Natural killer cell treated with Interleukin-12 subunit alpha and Interleukin-12 subunit beta and Interleukin-15 and Interleukin-18, amount 100 ng/mL, for 72 hours (primary cell): ENCODE measurements around the gene C19orf25. TPM values are rescaled to one million over a fixed set of nuclear protein-coding genes. Genes with fewer than 3 reads are reported as not detected.
A peak's percentile ranks its signal among the peaks of the same experiment; 100 is the strongest.
"Not testable (repeated sequence)": the region's sequence is repeated elsewhere in the genome, so short reads cannot be mapped to it uniquely, and the experiment has no call there.

Experiments used
- ATAC-seq, 2 donors: fragments of 150-1000 bp; cut with Tn5 transposase in 1 of 2; sonication (Bioruptor Pico), chemical (Tn5 transposase) in 1 of 2; 2 replicates each; pipeline ENCODE4 v1.10.0; 2021
- DNase-seq: peaks from one replicate; pipeline ENCODE4 v3.0.0; 2022; ENCODE audit warnings: low spot score
- H3K27ac Mint-ChIP-seq, 2 donors: 1 replicate in 1 of 2; 2 replicates in 1 of 2; pipeline ENCODE4 v1.8.0; 2022; ENCODE audit warnings: mixed read lengths in 2 of 2, mild to moderate bottlenecking in 1 of 2, moderate library complexity in 1 of 2
- H3K27me3 Mint-ChIP-seq, 2 donors: 1 replicate in 1 of 2; 2 replicates in 1 of 2; pipeline ENCODE4 v1.8.0; 2022; ENCODE audit warnings: mixed read lengths in 2 of 2
- H3K36me3 Mint-ChIP-seq: one replicate; pipeline ENCODE4 v1.8.0; 2022; ENCODE audit warnings: mixed read lengths
- H3K4me1 Mint-ChIP-seq, 2 donors: 1 replicate in 1 of 2; 2 replicates in 1 of 2; pipeline ENCODE4 v1.8.0; 2022; ENCODE audit warnings: low read depth in 2 of 2, mixed read lengths in 2 of 2, mild to moderate bottlenecking in 1 of 2
- H3K4me3 Mint-ChIP-seq: one replicate; pipeline ENCODE4 v1.8.0; 2022; ENCODE audit warnings: mixed read lengths
- H3K9me3 Mint-ChIP-seq: 2 replicates; pipeline ENCODE4 v1.8.0; 2022; ENCODE audit warnings: mixed read lengths
- total RNA-seq, 2 donors: library from RNA; stranded (reverse); gene quantifications; one replicate each; pipeline ENCODE4 v1.2.3, GENCODE V29; 2022

Gene C19orf25
- total RNA-seq, 2 donors from 2014 or later, result 45.1 to 58.4 TPM

- H3K4me1 Mint-ChIP-seq, result peaks cover 10 to 25% of the 10 kb centered on the region in 2 donors
- not testable (repeated sequence) for H3K9me3 Mint-ChIP-seq, H3K36me3 Mint-ChIP-seq, ATAC-seq, DNase-seq, H3K27me3 Mint-ChIP-seq
- peak overlapping the region; percentile 95 to 98 for H3K27ac Mint-ChIP-seq
- H3K4me3 Mint-ChIP-seq, result peak overlapping the region; percentile 91
Observed at GRCh38 chr19:1439525-1440417, 39.2 kb downstream of the C19orf25 start.

GRCh38 chr19:1438933-1439354 is 40.1 kb downstream of the C19orf25 start:
- no peak for DNase-seq
- no peak for ATAC-seq
- Mint-ChIP-seq H3K27me3 (no peaks in the 10 kb centered on the region), H3K9me3 (no peaks in the 10 kb centered on the region), H3K36me3 (no peaks in the 10 kb centered on the region), H3K4me3 (peak overlapping the region; percentile 91), H3K4me1 (peaks cover 8 to 22% of the 10 kb centered on the region in 2 donors), H3K27ac (peak overlapping the region; percentile 95 to 98)

GRCh38 chr19:1438035-1438932 is 40.7 kb downstream of the C19orf25 start, which contains the start of gene RPS15:
Gene RPS15 (plus strand): TSS chr19:1438396. CDS start chr19:1438426, 30 bp downstream.
- Mint-ChIP-seq H3K9me3 (no peaks in the 10 kb centered on the region), H3K4me1 (peaks cover 8 to 22% of the 10 kb centered on the region in 2 donors), H3K4me3 (peak within 1 kb of the TSS; percentile 91), H3K36me3 (no peaks in the 10 kb centered on the region), H3K27me3 (no peaks in the 10 kb centered on the region), H3K27ac (peak within 1 kb of the TSS; percentile 95 to 98)
- ATAC-seq (peak; percentile 92 to 94), DNase-seq (peak; percentile 96)

GRCh38 chr19:1437609-1438008 is 41.4 kb downstream of the C19orf25 start:
- no peak for DNase-seq
- Mint-ChIP-seq H3K36me3 (no peaks in the 10 kb centered on the region), H3K27ac (peak overlapping the region; percentile 95 to 98), H3K27me3 (no peaks in the 10 kb centered on the region), H3K4me3 (peak overlapping the region; percentile 91), H3K9me3 (no peaks in the 10 kb centered on the region), H3K4me1 (peaks cover 8 to 22% of the 10 kb centered on the region in 2 donors)
- ATAC-seq, result no peak

GRCh38 chr19:1435378-1435989 is 43.5 kb downstream of the C19orf25 start:
- Mint-ChIP-seq H3K36me3 (no peaks in the 10 kb centered on the region), H3K9me3 (no peaks in the 10 kb centered on the region), H3K4me1 (peaks cover 0 to 14% of the 10 kb centered on the region in 2 donors), H3K4me3 (no peak overlapping the region), H3K27me3 (no peaks in the 10 kb centered on the region), H3K27ac (no peak overlapping the region)
- no peak for DNase-seq
- no peak for ATAC-seq

- Mint-ChIP-seq H3K4me3 (no peak overlapping the region), H3K27me3 (no peaks in the 10 kb centered on the region), H3K4me1 (peaks cover 0 to 9% of the 10 kb centered on the region in 2 donors), H3K36me3 (no peaks in the 10 kb centered on the region), H3K27ac (no peak overlapping the region), H3K9me3 (no peaks in the 10 kb centered on the region)
- no peak for ATAC-seq
- no peak for DNase-seq
Observed at GRCh38 chr19:1434577-1435060, 44.4 kb downstream of the C19orf25 start.

GRCh38 chr19:1434040-1434366 is 45.0 kb downstream of the C19orf25 start:
- Mint-ChIP-seq H3K4me3 (no peak overlapping the region), H3K4me1 (peaks cover 0 to 6% of the 10 kb centered on the region in 2 donors), H3K9me3 (no peaks in the 10 kb centered on the region), H3K27ac (no peak overlapping the region), H3K27me3 (no peaks in the 10 kb centered on the region), H3K36me3 (no peaks in the 10 kb centered on the region)
- DNase-seq, result no peak
- no peak for ATAC-seq

GRCh38 chr19:1433119-1434039 is 45.6 kb downstream of the C19orf25 start:
- DNase-seq (no peak), ATAC-seq (peak in 1 of 2 donors; percentile 18)
- peaks cover 0 to 6% of the 10 kb centered on the region in 2 donors for H3K4me1 Mint-ChIP-seq
- no peaks in the 10 kb centered on the region for H3K27me3 Mint-ChIP-seq
- no peaks in the 10 kb centered on the region for H3K36me3 Mint-ChIP-seq
- no peak overlapping the region for H3K4me3 Mint-ChIP-seq
- no peak overlapping the region for H3K27ac Mint-ChIP-seq
- H3K9me3 Mint-ChIP-seq, result no peaks in the 10 kb centered on the region

GRCh38 chr19:1432507-1432887 is 46.5 kb downstream of the C19orf25 start:
- Mint-ChIP-seq H3K27ac (no peak overlapping the region), H3K27me3 (no peaks in the 10 kb centered on the region)

GRCh38 chr19:1431759-1432506 is 47.1 kb downstream of the C19orf25 start:
- Mint-ChIP-seq H3K27ac (no peak overlapping the region), H3K27me3 (no peaks in the 10 kb centered on the region), H3K9me3 (no peaks in the 10 kb centered on the region), H3K4me1 (peaks cover 0 to 3% of the 10 kb centered on the region in 2 donors), H3K4me3 (no peak overlapping the region), H3K36me3 (no peaks in the 10 kb centered on the region)
- ATAC-seq, result no peak
- DNase-seq, result no peak

More at GRCh38 chr19:1432507-1432887, 46.5 kb downstream of the C19orf25 start:
- no peaks in the 10 kb centered on the region for H3K9me3 Mint-ChIP-seq
- H3K4me1 Mint-ChIP-seq, result peaks cover 0 to 3% of the 10 kb centered on the region in 2 donors
- no peak for DNase-seq
- H3K36me3 Mint-ChIP-seq, result no peaks in the 10 kb centered on the region
- no peak overlapping the region for H3K4me3 Mint-ChIP-seq
- ATAC-seq, result no peak

- H3K4me1 Mint-ChIP-seq, result peaks cover 0 to under 1% of the 10 kb centered on the region in 2 donors
- H3K27me3 Mint-ChIP-seq, result no peaks in the 10 kb centered on the region
- ATAC-seq (no peak), DNase-seq (no peak)
- H3K36me3 Mint-ChIP-seq, result no peaks in the 10 kb centered on the region
- no peaks in the 10 kb centered on the region for H3K9me3 Mint-ChIP-seq
- no peak overlapping the region for H3K4me3 Mint-ChIP-seq
- H3K27ac Mint-ChIP-seq, result no peak overlapping the region
Observed at GRCh38 chr19:1430246-1430645, 48.8 kb downstream of the C19orf25 start.

- no peaks in the 10 kb centered on the region for H3K9me3 Mint-ChIP-seq
- peaks cover 0 to 4% of the 10 kb centered on the region in 2 donors for H3K4me1 Mint-ChIP-seq
- H3K27me3 Mint-ChIP-seq, result no peaks in the 10 kb centered on the region
- H3K36me3 Mint-ChIP-seq, result no peaks in the 10 kb centered on the region
- no peak overlapping the region for H3K27ac Mint-ChIP-seq
- no peak for DNase-seq
- ATAC-seq, result no peak
- H3K4me3 Mint-ChIP-seq, result no peak overlapping the region
Observed at GRCh38 chr19:1429750-1430149, 49.3 kb downstream of the C19orf25 start.
